HG03460 (cell line): Measurements from ENCODE around the gene TCEANC2.

Experiments
- ATAC-seq: cut with Tn5 transposase; IDR thresholded peaks from one replicate; pipeline ENCODE4 v1.9.1; 2021; ENCODE audit not compliant: unreplicated experiment

The TCEANC2 gene

DNA sequence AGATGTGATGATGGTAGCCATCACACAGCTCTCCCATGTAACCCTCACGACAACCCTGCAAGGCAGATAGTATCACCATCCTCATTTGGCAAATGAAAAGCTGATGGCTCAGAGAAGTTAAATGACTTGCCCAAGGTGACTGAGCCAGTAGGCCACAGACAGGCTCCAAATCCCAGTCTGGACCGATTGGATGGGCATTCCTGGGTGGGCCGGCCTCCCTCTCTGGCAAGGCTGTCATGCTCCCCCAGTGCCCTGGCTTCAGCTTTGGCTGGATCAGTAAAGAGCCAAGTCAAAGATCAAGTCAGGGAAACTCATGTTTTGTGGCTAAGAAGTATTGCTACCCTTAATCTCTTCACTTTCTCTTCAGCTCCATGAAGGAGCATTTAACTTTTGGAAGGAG lies 58.2 kb downstream of the TCEANC2 start:
- no peak for ATAC-seq

DNA sequence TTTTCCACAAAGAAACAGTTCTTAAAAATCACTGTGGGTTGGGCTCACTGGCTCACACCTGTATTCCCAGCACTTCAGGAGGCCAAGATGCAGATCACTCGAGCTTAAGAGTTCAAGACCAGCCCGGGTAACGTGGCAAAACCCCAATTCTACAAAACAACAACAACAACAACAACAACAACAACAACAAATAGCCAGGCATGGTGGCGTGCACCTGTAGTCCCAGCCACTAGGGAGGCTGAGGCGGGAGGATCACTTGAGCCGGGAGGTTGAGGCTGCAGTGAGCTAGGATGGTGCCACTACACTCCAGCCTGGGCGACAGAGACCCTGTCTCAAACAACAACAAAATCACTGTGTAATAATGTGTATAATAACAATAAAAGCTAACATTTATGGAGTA lies 58.6 kb downstream of the TCEANC2 start:
- ATAC-seq, result no peak

DNA sequence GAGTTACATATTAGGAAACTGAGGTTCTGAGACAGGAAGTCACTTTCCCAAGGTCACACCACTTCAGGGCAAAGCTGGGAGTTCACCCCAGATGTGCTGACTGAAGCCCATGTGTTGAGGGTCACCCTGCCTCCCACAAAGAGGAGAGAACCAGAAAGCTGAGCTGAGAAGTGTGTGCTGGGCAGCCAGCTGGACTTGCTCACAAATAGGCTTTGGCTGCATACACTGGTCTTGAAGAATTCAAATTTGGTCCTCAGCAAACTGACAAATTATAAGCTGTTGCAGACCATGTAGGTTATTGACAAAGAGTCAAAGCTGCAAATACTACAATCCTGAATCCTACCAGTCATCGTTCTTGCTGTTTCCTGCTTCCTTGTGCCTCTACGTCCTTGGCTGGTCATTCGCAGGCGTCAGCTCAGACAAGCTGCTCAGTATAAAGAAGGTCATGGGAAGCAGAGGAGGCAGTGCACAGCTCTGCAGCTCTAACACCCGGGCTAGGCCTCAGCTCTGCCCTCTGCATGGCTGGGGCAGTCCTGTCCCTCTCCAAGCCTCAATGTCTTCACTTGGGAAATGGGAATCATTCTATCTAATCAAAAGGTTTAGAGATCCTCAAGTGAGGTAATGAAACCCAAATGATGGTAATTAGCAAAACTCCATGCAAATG lies 59.4 kb downstream of the TCEANC2 start:
- ATAC-seq, result no peak

DNA sequence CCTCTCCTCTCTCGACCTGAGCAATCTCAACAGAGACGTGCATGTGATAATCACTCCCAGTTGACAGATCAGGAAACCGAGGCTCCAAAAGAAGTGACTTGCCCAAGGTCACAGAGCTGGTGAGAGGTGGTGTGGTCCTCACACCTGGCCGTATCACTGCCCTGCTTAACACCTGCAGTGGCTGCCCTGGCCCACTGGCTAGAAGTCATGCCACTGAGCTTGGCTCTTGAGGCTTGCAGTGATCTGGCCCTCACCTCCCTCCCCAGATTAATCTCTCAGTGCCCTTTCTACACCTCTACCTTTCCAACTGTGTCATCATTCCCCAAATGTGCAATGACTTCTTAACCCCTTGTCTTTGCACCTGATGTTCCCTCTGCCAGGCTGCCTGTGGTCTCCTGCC lies 60.6 kb downstream of the TCEANC2 start:
- no peak for ATAC-seq

DNA sequence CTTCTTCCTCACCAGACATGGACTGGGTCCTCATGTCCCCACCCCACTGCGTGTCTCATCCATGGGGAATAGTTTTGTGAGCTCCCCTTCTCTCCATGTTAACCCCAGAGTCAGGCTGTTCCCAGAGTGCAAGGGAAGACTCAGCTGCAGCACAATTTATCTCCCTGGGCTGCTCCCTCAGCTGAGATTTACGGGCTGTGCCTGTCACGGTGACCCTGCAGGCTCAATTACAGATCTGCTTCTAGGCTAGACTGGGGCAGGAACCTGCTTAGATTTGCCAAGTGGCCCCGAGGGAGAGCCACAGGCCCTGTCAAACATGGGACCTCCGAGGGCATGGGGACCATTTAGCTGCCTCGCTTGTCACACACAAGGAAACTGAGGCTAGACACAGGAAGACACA lies 61.5 kb downstream of the TCEANC2 start:
- no peak for ATAC-seq

DNA sequence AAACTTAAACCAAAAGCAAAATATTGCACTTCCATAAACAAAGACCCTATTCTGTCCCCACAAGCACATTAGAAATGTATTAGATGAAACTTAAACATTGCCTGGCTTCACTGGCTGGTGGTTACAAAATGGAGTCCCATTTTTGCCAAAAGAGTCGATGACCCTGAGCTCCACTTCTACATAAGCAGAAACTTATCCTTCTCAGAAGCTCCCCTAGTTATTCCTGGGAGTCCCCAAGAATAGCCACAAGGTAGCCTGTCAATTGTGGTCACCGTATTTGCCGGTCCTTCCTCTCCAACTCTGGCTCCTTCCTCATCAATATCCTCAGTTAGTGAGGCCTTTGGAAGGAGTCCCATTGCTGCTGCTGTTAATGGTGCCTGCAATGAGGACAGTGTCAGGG lies 62.1 kb downstream of the TCEANC2 start:
- ATAC-seq, result no peak

DNA sequence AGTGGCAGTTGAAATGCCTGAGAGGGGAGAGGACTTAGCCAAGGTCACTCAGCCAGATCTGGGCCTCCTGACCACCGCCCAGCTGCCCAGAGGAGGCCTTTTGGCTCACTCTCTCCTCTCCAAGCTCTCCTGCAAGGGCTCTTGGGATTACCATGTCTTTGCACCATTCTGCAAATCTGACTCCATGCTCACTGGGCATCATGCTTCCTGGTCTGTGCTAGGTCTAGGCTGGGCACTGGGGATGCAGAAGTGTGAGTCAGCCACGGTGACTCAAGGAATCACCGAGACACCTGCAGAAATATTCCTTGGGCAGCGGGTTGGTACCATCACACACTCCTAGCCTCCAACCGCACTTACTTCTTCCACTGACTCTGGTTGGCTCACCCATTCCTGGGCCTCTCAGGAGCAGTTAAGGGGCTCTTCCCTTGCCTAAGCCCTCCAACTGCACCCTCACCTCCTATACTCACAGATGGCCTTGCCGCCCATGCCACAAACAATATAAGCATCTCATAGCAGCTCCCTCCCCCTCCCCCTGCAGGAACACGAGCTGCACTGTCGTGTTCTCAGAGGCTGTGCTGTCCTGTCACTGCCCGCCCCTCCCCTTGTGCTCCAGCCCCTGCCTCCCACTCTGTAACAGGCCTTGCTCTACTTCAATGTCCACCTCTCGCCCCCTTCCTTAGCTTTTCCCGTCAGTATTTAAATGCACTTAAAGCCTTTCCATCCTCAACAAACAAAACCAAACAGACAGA lies 64.6 kb downstream of the TCEANC2 start:
- ATAC-seq, result no peak

DNA sequence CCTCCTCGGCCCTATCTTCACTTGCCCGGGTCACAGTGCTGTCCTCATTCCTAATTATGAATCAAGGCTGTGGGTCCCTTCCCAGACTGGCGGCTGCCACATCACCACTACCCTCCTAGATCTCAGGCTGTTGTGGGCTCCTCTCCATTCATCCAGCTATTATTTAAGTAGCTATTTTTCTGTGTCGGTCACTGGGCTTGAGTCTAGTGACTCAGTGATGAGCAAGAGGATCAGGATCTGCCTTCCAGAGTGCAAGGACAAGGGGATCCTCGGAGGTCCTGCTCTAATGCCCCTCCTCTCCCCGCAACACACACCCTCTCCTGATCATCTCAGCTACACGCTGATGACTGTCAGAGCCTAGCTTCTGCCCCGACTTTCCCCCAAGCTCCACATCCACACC lies 65.3 kb downstream of the TCEANC2 start:
- no peak for ATAC-seq

DNA sequence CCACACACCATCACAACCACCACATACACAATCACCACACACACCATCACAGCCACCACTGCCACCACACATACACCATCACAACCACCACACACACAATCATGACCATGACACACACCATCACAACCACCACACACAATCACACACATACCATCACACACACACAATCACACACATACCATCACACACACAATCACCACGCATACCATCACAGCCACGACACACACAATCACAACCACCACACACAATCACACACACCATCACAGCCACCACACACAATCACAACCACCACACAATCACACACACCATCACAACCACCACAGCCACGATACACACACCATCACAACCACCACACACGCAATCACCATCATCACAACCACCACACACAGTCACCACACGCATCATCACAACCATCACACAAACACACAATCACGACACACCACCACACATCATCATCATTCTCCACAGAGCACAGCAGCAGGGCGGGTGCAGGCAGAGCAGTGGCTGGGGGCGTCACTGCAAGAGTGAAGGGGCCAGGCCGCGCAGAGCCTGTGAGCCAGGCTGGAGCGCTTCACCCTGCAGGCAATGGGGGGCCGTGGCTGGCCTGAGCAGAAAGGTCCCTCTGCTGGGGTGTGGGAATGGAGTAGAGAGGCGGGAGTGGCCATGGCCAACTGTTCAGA lies 66.8 kb downstream of the TCEANC2 start:
- no peak for ATAC-seq

DNA sequence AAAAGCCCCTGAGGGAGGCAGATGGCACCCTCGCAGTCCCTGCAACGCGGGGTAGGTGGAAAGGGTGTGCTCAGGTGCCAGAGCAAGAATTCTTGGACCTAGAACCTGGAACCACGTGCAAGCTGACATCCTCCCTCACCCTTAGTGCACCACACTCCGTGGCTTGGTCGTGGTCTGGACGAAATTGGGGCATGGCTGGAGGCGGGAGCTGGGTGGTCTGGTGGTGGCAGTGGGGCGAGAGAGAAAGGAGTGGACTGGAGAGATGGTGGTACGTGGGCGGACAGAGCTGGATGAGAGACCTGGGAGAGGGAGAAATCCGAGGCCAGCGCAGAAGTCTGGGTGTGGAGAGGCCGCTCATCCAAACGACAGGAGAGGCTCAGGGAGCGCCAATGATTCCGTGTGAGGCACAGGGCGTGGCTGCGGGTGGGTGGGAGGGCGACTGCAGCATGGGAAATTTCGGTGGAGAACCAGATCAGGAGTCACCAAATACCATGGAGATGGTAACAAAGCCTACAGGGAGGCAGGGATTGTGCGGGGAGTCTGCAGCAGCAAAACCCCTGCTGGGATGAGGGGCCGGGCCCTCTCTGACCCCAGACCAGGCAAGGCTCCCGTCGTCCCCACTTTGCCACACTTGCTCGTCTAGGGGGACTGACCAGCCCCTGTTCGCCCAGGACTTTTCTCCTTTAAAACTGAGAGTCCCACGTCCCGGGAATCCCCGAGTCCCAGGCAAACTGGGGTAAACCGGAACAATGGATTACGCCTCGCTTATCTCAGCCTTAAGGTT lies 67.5 kb downstream of the TCEANC2 start:
- ATAC-seq, result no peak

DNA sequence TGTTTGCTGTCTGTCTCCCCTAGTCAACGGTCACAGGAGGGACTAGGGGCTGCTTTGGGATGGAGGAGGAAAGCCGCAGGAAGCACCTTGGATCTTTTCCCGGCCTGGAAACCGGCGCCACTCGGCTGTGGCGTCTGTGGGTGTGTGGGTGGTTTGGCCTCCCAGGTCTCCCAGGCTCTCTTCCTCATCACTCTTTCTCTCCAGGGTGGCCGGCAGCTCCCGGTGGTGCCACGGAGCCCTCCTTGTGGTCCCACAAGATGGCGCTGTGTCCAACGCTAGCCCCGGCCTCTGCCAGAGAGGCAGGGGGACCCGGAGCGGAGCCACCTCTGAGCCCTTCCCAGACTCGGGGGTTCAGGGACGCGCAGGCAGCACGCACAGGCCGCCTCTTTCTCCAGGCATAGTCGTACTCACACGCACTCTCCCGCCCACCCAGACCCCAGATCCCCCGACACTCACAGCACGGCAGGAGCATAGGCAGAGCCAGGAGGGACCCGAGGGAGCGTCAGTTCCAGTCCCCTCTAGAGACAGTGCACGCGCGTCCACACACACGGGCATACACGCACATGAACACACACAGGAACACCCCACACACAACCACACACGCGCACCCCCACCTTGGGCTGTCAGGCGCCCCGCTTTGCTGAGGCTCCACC lies 68.2 kb downstream of the TCEANC2 start:
- ATAC-seq, result no peak

DNA sequence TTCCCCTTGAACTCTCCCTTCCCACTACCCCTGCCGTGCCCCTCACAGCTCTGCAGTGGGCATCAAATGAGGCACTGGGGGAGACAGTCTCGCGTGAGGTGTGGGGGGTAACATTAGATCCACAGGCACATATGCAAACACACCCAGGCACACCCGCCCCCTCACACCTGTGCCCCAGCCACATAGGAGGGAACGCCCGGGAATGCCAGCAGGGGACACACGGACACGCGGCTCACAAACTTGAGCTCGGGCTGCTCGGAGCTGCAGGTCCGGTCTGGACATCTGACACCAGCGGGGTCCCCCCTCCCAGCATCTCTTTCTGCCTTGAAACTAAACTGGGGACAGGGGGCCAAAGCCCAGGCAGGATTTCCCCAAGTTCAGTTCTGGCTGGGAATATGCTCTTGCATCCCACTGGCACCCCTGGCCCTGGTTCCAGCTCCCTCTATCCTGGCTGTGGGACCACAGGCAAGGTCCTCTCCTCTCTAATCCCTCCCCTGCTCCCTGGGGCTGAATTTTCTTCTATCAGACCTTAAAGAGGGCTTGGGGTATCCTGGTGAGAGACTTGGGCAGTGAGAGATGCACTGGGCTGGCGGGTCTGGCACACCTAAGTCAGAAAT lies 68.8 kb downstream of the TCEANC2 start:
- no peak for ATAC-seq

DNA sequence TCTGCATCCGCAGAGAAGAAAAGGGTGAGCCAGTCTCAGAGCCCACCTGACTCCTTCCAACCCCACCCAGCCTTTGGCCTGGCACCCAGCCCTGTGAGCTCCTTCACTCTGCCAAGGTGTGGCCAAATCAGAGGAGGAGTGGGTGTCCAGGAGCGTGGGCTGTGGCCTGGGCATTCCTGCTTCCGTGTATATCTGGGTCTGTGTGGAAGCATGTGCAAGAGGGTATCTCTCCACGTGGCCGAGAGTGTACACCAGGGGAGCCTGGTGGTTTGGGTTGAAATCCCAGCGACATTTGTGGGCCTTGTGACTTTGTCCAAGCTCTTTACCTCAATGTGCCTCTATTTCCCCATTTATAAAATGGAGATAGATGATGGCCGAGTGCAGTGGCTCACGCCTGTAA lies 69.6 kb downstream of the TCEANC2 start:
- ATAC-seq, result no peak

DNA sequence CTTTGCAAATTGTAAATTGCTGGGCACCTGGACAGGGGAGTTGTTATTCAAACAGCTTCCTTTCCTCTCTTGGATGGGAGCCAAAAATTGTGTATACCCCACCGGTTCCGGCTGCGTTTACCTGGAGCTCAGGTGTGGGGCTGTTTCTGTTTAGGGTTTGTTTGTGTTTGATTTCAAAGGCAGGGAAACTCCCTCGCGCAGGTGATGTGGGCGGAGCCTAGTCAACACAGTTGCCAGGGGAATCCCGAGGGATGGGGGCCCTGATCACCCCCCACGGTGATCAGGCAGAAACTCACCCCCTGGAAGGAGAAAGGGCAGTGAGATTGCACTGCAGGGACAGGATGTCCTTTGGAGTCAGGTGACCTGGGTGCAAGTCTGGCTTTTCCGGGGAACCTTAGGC lies 71.1 kb downstream of the TCEANC2 start:
- no peak for ATAC-seq

DNA sequence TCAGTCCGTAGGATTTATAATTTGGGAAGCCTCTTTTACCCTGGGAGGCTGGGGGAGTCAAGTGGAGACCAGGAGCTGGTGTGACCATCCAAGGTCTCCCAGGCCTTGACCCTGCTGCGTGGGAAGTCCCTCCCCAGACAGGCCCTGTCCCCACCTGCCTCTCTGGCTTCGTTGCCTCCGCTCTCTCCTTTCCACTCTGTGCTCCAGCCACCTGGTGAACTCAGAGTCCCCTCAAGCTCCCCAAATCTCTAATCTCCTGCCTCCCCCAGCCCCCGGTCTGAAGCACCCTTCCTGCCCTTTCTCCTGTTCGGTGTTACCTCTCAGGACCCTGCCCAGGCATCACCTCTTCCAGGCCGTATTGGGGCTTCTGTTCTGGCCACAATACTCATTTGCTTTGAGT lies 71.5 kb downstream of the TCEANC2 start:
- ATAC-seq, result no peak

DNA sequence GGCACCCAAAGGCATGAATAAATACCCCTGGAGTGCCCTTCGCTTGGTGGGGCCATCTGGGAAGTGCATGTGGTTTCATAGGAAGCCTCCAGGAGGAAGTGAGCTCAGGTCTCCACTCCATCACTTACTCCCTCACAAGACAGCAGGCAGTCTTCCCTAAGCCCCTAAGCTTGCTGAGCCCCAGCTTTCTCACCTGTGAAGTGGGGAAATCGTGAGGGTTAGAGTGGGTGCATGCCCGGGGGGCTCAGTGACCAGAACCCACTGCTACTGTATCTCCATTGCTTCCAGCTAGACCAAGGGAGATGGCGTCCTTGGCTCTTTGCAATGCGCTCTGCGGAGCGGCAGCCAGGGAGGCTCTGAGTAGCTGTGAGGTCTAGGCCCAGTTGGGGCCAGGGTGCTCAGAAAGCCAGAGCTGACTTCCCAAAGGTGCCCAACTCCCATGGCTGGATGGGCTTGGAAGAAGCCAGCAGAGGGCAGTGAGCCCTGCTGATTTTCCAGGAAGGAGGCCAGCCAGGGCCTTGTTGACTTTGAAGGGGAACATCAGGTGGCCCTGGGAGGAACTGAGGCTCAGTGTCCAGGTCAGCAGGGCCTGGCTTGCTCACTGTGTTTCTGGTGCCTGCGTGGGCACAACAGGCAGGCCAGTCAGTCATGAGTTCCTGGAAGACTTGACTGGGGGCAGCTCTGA lies 72.1 kb downstream of the TCEANC2 start:
- ATAC-seq, result no peak

DNA sequence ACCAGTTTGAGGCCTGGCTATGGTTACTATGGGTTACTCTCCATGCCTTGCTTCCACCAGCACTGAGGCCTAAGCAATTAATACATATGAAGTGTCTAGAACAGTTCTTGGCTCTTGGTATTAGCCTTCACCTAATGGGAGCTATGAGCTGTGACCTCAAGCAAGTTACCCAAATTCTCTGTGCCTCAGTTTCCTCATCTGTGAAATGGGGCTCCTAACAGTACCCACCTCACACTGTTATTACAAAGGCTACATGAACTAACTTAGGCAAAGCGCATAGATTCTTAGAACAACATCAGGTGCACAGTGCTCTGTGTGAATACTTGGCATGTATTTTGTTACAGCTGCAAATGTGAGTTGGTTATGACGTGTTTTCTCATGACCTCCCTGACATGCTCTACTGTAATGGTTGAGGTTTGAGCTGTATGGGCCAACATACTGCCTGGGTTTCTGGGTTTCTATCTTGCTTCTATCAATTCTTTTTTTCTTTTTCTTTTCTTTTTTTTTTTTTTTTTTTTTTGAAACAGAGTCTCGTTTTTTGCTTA lies 72.9 kb downstream of the TCEANC2 start:
- no peak for ATAC-seq

DNA sequence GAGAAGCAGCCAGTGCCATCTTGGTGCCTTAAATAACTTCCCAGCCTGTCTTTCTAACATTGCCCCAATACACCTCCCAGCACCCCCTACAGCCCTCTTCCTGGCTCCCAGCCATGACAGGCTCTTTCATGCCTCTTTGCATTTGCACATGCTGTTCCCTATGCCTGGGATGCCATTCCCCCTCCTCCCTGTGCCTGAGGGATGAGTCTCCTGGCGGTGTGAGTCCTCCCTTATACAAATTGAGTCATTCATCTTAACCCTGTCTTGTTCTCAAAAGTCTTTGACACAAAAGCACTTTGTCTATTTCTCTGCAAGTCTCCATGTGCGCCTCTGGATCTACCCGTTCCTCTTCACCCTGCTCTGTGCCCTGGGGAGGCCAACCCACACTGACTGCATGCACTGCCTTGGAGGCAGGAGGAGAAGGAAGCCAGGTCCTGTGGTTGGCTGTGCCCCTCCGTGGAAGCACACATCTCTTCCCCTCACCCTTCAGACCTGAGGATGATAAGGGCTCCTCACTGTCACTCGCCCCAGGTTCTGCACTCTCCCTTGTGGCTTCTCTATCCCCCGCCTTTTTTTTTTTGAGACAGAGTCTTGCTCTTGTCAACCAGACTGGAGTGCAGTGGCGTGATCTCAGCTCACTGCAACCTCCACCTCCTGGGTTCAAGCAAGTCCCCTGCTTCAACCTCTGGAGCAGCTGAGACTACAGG lies 74.3 kb downstream of the TCEANC2 start:
- ATAC-seq, result no peak

DNA sequence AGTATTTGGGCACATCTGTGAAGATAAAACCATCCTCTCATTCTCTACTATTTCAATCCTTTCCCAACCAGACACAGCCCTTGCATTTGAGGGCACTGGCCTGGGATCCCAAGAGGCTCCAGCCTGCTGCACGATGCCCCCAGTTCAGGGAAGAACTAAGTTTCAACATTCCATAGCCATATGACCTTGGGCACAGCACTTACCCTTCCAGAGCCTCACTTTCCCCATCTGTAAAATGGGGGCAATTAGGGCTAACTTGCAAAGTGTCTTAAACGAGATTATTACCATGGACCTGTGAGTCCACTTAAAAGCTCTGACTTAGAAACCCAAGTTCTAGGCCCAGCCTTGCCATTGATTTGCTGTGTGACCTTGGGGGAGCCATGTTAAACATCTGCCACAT lies 76.5 kb downstream of the TCEANC2 start:
- no peak for ATAC-seq
